A673 (cell line): Measurements from ENCODE around the gene BMAL2. TPM values are rescaled to one million over a fixed set of nuclear protein-coding genes. Genes with fewer than 3 reads are reported as not detected.

Source experiments
- BruUV-seq: library from RNA; stranded (reverse); fragments of 400-500 nt; replicated peaks from 2 replicates; lab custom pipeline; 2021; lab: Mats Ljungman, UMichigan
- CTCF ChIA-PET: fragments of 300-600 bp; sonication (Branson Sonifier 250); formaldehyde crosslinking; loops from one replicate; lab custom pipeline; 2022; ENCODE audit warnings: antibody characterized with exemption; lab: Charles Lee
- POLR2A ChIA-PET: fragments of 300-600 bp; sonication (Branson Sonifier 250); formaldehyde crosslinking; loops from one replicate; lab custom pipeline; 2022; ENCODE audit warnings: antibody characterized with exemption; ENCODE audit not compliant: low non-redundant PET; lab: Charles Lee
- DNase-seq: peaks from one replicate; pipeline ENCODE4 v3.0.0-alpha.2; 2015; ENCODE audit warnings: low spot score
- H3K27ac ChIP-seq: fragments of 200-600 bp; sonication (generic); 2 replicates; pipeline ENCODE4 v1.5.1; 2016; ENCODE audit warnings: mixed run types, low read depth, mild to moderate bottlenecking, mixed read lengths, antibody characterized with exemption, low read length; ENCODE audit not compliant: poor library complexity, severe bottlenecking
- H3K27me3 ChIP-seq: fragments of 200-600 bp; sonication (generic); replicated peaks from 2 replicates; pipeline ENCODE4 v1.6.1; 2017; ENCODE audit warnings: mixed run types, low read depth, mild to moderate bottlenecking, mixed read lengths, antibody characterized with exemption, low read length; ENCODE audit not compliant: insufficient read depth, poor library complexity
- H3K36me3 ChIP-seq: fragments of 200-600 bp; sonication (generic); 2 replicates; pipeline ENCODE4 v1.6.1; 2016; ENCODE audit warnings: mixed run types, mild to moderate bottlenecking, mixed read lengths, antibody characterized with exemption, low read length; ENCODE audit not compliant: insufficient read depth, poor library complexity, severe bottlenecking
- H3K4me1 ChIP-seq: fragments of 200-600 bp; sonication (generic); 2 replicates; pipeline ENCODE4 v1.6.1; 2017; ENCODE audit warnings: mixed run types, mild to moderate bottlenecking, mixed read lengths, antibody characterized with exemption, low read length; ENCODE audit not compliant: insufficient read depth, poor library complexity, severe bottlenecking
- H3K4me3 ChIP-seq: fragments of 200-600 bp; sonication (generic); 2 replicates; pipeline ENCODE4 v1.5.1; 2016; ENCODE audit warnings: low read depth, mixed run types, mild to moderate bottlenecking, mixed read lengths, low read length; ENCODE audit not compliant: poor library complexity, severe bottlenecking
- H3K9me3 ChIP-seq: fragments of 200-600 bp; sonication (generic); 2 replicates; pipeline ENCODE4 v1.6.1; 2016; ENCODE audit warnings: mixed run types, low read depth, mild to moderate bottlenecking, mixed read lengths, antibody characterized with exemption, low read length; ENCODE audit not compliant: poor library complexity, severe bottlenecking
- CTCF ChIP-seq: fragments of 300-800, 200-600 bp; sonication (generic); conservative IDR thresholded peaks from 2 replicates; pipeline ENCODE4 v1.5.1; 2017; ENCODE audit warnings: low read depth, mild to moderate bottlenecking, antibody characterized with exemption, low read length, moderate library complexity, mixed read lengths
- EZH2 ChIP-seq: fragments of 200-600 bp; sonication (generic); IDR thresholded peaks from 2 replicates; pipeline ENCODE4 v1.6.1; 2017; ENCODE audit warnings: borderline replicate concordance, low read depth, mild to moderate bottlenecking, mixed read lengths, antibody characterized with exemption, low read length; ENCODE audit not compliant: poor library complexity, severe bottlenecking
- intact Hi-C: fragments of 100-400 bp; cut with micrococcal nuclease; formaldehyde crosslinking; loops from one replicate; pipeline ENCODE4 v1.10.0; 2022; ENCODE audit not compliant: unreplicated experiment
- total RNA-seq: library from RNA; stranded (reverse); gene quantifications from 2 replicates; pipeline ENCODE4 v1.2.3, GENCODE V29; 2021

Gene BMAL2
- total RNA-seq, 1 experiment from 2014 or later, result 10.3 TPM

DNA sequence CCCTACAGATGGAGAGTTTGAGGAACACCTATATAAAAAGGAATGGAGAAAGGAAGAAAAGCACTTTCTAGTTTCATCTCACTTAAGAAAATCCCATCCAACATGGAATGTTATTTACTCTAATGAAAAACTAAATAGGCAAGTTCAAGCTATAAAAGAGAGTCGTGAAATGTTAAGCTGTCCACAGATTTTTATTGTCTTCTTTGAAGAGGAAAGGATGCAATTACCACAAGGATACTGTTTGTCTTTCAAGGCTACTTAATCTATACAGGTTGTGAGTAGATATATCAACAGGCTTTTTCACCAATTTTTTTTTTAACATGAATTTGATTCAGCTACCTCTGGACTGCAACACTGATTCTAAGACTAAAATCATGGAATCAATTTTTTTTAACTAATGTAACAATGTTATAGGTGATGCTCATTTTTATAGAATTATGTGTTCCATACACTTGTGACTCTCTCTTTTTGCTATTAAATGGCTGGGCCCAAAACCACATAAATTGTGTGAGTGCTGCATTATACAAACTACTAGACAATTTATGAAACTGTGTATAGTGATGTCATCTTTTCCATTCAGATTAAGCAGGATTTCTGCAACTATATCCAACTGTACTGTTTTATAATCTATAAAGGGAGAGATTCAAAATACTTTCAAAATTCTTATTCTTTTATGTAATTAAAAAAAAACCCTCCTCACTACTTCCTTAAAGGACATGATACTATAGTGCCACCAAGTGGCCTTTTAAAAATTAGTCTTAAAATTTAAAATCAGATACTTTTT lies 26.8 kb upstream of the BMAL2 start:
- intact Hi-C loops, result loop anchor here (1.0 to 5.0 kb wide), 4 partner anchors 164 to 454 kb away; partner anchors contain the start of gene TM7SF3
- TF ChIP-seq EZH2 (no peak), CTCF (peak; percentile 66; the same call in 1 of the 2 replicates)
- CTCF ChIA-PET, result interaction anchor here (0.6 to 2.6 kb wide), 7 partner anchors 11 to 451 kb away, joined by 3 to 32 read pairs (median 3); no protein-coding TSS in a partner anchor
- Histone ChIP-seq H3K36me3 (no peaks in the 10 kb centered on the region), H3K27ac (no peak overlapping the region), H3K4me3 (no peak overlapping the region), H3K27me3 (no peaks in the 10 kb centered on the region), H3K9me3 (no peaks in the 10 kb centered on the region), H3K4me1 (no peaks in the 10 kb centered on the region)
- BruUV-seq, result no TSS peak
- POLR2A ChIA-PET, result no interaction called here
- peak; percentile 48 for DNase-seq

DNA sequence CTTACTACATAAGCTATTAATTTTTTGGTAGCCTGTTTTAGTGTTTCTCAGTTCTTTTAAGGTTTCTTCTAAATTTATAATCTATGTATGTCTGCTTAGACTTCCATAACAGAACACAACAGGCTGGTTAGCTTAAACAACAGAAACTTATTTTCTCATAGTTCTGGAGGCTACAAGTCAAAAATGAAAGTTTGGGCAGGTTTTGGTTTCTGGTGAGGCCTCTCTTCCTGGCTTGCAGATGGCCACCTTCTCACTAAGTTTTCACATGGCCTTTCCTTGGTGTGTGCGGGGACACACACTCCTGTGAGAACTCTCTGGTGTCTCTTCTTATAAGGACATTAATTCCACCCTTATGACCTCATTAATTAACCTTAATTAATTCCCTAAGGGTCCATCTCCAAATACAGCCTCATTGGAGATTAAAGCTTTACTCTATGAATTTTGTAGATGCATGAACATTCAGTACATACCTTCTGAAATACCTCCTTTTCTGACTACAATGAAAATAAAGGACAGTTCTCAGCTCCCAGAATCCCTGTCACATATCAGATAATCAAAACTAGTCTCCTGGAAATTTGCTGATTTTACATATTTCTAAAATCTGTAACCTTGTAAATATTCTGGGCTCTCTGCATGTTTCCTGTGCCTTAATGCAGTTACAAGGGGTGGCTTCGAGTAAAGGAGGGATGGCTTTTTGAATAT lies 23.2 kb upstream of the BMAL2 start:
- Histone ChIP-seq H3K36me3 (no peaks in the 10 kb centered on the region), H3K4me3 (no peak overlapping the region), H3K27ac (no peak overlapping the region), H3K9me3 (no peaks in the 10 kb centered on the region), H3K4me1 (no peaks in the 10 kb centered on the region), H3K27me3 (no peaks in the 10 kb centered on the region)
- BruUV-seq, result no TSS peak
- intact Hi-C loops, result loop anchor here (5.0 kb wide), 2 partner anchors 167 to 457 kb away; no protein-coding TSS in a partner anchor
- ChIA-PET POLR2A (interaction anchor here (0.6 kb wide), 1 partner anchor 963 kb away, joined by 3 read pairs; no protein-coding TSS in a partner anchor), CTCF (no interaction called here)
- no peak for DNase-seq
- TF ChIP-seq EZH2 (no peak), CTCF (no peak)

- Histone ChIP-seq H3K27me3 (no peaks in the 10 kb centered on the region), H3K4me1 (no peaks in the 10 kb centered on the region), H3K4me3 (no peak overlapping the region), H3K27ac (no peak overlapping the region), H3K36me3 (no peaks in the 10 kb centered on the region), H3K9me3 (no peaks in the 10 kb centered on the region)
- no peak for TF ChIP-seq EZH2
- no peak for DNase-seq
- ChIA-PET POLR2A (no interaction called here), CTCF (no interaction called here)
- intact Hi-C loops, result loop anchor here (5.0 kb wide), 2 partner anchors 168 to 458 kb away; no protein-coding TSS in a partner anchor
- BruUV-seq, result no TSS peak
These were observed 22.7 kb upstream of the BMAL2 start for GRCh38 chr12:27309995-27310315.
